HG03565 (cell line): ENCODE measurements around the gene CFAP45.

Experiments
- ATAC-seq: cut with Tn5 transposase; IDR thresholded peaks from one replicate; pipeline ENCODE4 v1.9.1; 2021; ENCODE audit warnings: mild to moderate bottlenecking, moderate library complexity; ENCODE audit not compliant: unreplicated experiment

The CFAP45 gene

GRCh38 chr1:159830722-159831121 lies 69.2 kb downstream of the CFAP45 start:
- ATAC-seq, result no peak

GRCh38 chr1:159829822-159830465 lies 70.0 kb downstream of the CFAP45 start:
- no peak for ATAC-seq

- ATAC-seq, result peak; percentile 82
These were observed 70.7 kb downstream of the CFAP45 start for GRCh38 chr1:159829273-159829634.

GRCh38 chr1:159828581-159829272 lies 71.2 kb downstream of the CFAP45 start:
- no peak for ATAC-seq

- no peak for ATAC-seq
These were observed 71.8 kb downstream of the CFAP45 start for GRCh38 chr1:159828176-159828575.

- no peak for ATAC-seq
These were observed 72.4 kb downstream of the CFAP45 start for GRCh38 chr1:159827549-159827948.

GRCh38 chr1:159827102-159827490 lies 72.9 kb downstream of the CFAP45 start:
- ATAC-seq, result no peak

- ATAC-seq, result no peak
These were observed 73.4 kb downstream of the CFAP45 start, which contains the start of gene SLAMF8 for GRCh38 chr1:159826441-159827101. Gene SLAMF8 (plus strand): TSS chr1:159826873. CDS start chr1:159826899, 26 bp downstream.

- ATAC-seq, result no peak
These were observed 74.4 kb downstream of the CFAP45 start for GRCh38 chr1:159825564-159825963.

GRCh38 chr1:159823406-159823805 lies 76.6 kb downstream of the CFAP45 start:
- ATAC-seq, result no peak
